Mucosa of rectum (tissue), 2 donors: ENCODE measurements around the gene PFKFB1.

Experiments used
- H3K27ac ChIP-seq, 2 donors: one replicate each; pipeline ENCODE4 v1.7.0; 2013; ENCODE audit warnings: inconsistent platforms in 2 of 2, low read depth in 2 of 2, low read length in 2 of 2
- H3K27me3 ChIP-seq, 2 donors: one replicate each; pipeline ENCODE4 v1.7.0; 2013; ENCODE audit warnings: low read length in 2 of 2; ENCODE audit not compliant: control insufficient read depth in 2 of 2, insufficient read depth in 2 of 2
- H3K36me3 ChIP-seq, 2 donors: one replicate each; pipeline ENCODE4 v1.7.0; 2013; ENCODE audit warnings: low read length in 2 of 2; ENCODE audit not compliant: control insufficient read depth in 2 of 2, insufficient read depth in 2 of 2
- H3K4me1 ChIP-seq, 2 donors: one replicate each; pipeline ENCODE4 v1.7.0; 2013; ENCODE audit warnings: low read length in 2 of 2, mild to moderate bottlenecking in 1 of 2; ENCODE audit not compliant: control insufficient read depth in 2 of 2, insufficient read depth in 2 of 2
- H3K4me3 ChIP-seq, 2 donors: one replicate each; pipeline ENCODE4 v1.7.0; 2013; ENCODE audit warnings: low read length in 2 of 2
- H3K9ac ChIP-seq, 2 donors: one replicate each; pipeline ENCODE4 v1.7.0; 2013; ENCODE audit warnings: low read length in 2 of 2, low read depth in 1 of 2, mild to moderate bottlenecking in 1 of 2
- H3K9me3 ChIP-seq, 2 donors: one replicate each; pipeline ENCODE4 v1.7.0; 2013; ENCODE audit warnings: low read length in 2 of 2; ENCODE audit not compliant: control insufficient read depth in 2 of 2
- donor health status: healthy.
- donor health status: Normal muscosa, but diverticular disease.

Gene PFKFB1

GRCh38 chrX:54928876-54929275, 65.1 kb downstream of the PFKFB1 start:
- no peak overlapping the region for H3K4me3 ChIP-seq
- H3K9ac ChIP-seq = no peak overlapping the region
- no peaks in the 10 kb centered on the region for H3K27me3 ChIP-seq
- no peak overlapping the region for H3K27ac ChIP-seq
- no peaks in the 10 kb centered on the region for H3K36me3 ChIP-seq
- H3K4me1 ChIP-seq = no peaks in the 10 kb centered on the region
- no peaks in the 10 kb centered on the region for H3K9me3 ChIP-seq

DNA sequence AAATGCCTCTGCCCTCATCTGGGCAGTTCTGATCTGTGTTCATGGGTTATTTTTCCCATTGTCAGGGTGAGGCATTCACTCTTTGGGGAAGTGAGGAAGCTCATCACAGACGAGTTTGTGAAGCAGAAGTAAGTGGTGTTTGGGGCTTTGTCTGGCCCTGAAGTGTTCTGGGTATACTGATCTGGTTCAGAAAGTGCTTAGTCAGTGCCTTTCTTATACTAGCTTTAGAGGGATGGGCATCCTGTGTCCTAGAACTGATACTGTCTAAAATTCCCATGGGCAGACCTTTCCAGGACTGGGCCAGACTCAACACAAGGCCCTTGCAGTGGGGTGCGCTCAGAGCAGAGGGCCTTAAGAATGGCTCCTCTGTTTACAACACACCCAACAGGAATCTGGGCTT, 67.0 kb downstream of the PFKFB1 start:
- H3K4me1 ChIP-seq = no peaks in the 10 kb centered on the region
- H3K9me3 ChIP-seq = no peaks in the 10 kb centered on the region
- no peak overlapping the region for H3K27ac ChIP-seq
- H3K9ac ChIP-seq = no peak overlapping the region
- H3K4me3 ChIP-seq = no peak overlapping the region
- H3K27me3 ChIP-seq = no peaks in the 10 kb centered on the region
- no peaks in the 10 kb centered on the region for H3K36me3 ChIP-seq

DNA sequence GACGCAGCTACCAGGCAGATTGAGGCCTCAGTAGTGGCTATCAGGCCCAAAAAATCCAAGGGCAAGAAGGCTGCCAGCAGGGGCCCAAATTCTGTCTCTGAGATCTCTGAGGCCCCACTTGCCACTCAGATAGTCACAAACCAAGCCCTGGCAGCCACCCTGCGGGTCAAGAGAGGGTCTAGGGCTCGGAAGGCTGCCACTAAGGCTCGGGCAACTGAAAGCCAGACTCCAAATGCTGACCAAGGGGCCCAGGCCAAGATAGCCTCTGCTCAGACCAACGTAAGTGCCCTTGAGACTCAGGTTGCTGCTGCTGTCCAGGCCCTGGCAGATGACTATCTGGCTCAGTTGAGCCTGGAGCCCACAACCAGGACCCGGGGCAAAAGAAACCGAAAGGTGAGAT, 70.6 kb downstream of the PFKFB1 start:
- H3K9me3 ChIP-seq = no peaks in the 10 kb centered on the region

GRCh38 chrX:54922547-54922946, 71.4 kb downstream of the PFKFB1 start:
- no peak overlapping the region for H3K9ac ChIP-seq
- no peak overlapping the region for H3K4me3 ChIP-seq

More for the DNA sequence above, 70.6 kb downstream of the PFKFB1 start:
- Histone ChIP-seq H3K27me3 (peaks cover 0 to 3% of the 10 kb centered on the region in 2 donors), H3K4me1 (no peaks in the 10 kb centered on the region), H3K4me3 (no peak overlapping the region), H3K9ac (no peak overlapping the region), H3K27ac (no peak overlapping the region), H3K36me3 (no peaks in the 10 kb centered on the region)

GRCh38 chrX:54921427-54922021, 72.5 kb downstream of the PFKFB1 start:
- Histone ChIP-seq H3K4me3 (peak overlapping the region; percentile 56 to 65), H3K9ac (no peak overlapping the region), H3K27me3 (peaks cover 0 to 3% of the 10 kb centered on the region in 2 donors), H3K36me3 (no peaks in the 10 kb centered on the region), H3K4me1 (no peaks in the 10 kb centered on the region), H3K9me3 (no peaks in the 10 kb centered on the region), H3K27ac (peak overlapping the region in 1 of 2 donors; percentile 32)

More at GRCh38 chrX:54922547-54922946, 71.4 kb downstream of the PFKFB1 start:
- H3K27ac ChIP-seq = no peak overlapping the region
- no peaks in the 10 kb centered on the region for H3K36me3 ChIP-seq
- no peaks in the 10 kb centered on the region for H3K9me3 ChIP-seq
- no peaks in the 10 kb centered on the region for H3K4me1 ChIP-seq
- H3K27me3 ChIP-seq = peaks cover 0 to 3% of the 10 kb centered on the region in 2 donors

DNA sequence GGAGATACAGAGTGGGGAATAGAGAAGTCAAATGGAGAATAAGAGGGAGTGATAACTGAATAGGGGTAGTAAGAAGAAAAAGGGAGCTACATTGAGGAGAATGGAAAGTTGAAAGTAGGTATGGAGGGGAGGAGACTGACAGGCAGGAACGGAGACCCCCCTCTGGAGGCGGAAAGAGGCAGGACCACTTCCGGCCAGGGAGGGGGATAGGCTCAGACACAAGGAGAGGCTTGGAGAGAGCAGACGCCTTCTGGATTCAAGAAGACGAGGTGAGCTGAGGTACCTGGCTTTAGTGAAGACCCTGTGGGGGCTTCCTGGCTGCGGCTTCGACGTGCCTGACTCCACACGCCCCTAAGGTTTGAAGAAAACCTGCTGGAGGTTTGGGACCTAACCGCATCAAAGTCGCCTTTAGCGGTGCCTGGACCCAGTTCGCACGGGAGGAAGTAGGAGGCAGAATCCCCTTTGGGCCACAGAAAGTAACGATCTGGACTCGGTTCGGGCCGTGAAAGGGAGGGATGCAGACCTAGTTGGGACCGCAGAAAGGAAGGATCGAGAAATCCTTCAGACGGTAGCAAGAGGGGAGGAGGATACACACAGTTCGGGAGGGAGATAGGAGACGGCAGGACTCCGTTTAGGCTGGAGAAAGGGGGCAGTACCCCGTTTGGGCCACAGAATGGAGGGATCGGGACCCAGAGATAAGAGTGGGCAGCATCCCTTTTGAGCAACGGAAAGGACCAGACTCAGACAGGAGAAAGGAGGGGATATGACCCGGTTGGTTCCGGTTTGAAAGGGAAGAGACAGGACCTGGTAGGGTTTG, 73.2 kb downstream of the PFKFB1 start, which contains the start of gene TRO:
Gene TRO, plus strand, starts transcription at position 215 of the 817 bp plus-strand sequence. CDS start 1,423 bp downstream, outside the sequence.
- H3K9ac ChIP-seq = peak within 1 kb of the TSS in 1 of 2 donors; percentile 43
- peak within 1 kb of the TSS in 1 of 2 donors; percentile 32 for H3K27ac ChIP-seq
- H3K36me3 ChIP-seq = no peaks in the 10 kb centered on the region

DNA sequence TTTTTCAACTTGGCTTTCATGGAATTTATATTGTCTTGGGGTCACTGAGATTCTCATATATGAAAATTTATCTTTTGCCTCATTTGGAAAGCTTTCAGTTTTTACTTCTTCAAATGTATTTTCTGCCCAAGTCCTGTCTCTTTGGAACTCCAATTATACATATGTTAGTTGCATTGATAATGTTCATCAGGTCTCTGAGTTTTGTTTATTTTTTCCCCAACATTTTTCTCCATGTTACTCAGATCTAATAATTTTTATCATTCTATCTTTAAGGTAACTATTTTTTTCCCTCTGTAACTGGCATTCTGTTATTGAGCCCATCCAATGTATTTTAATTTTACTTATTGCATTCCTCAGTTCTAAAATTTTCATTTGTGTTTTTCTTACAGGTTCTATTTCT, 84.0 kb downstream of the PFKFB1 start:
- Histone ChIP-seq H3K9ac (no peak overlapping the region), H3K27me3 (no peaks in the 10 kb centered on the region), H3K4me1 (no peaks in the 10 kb centered on the region), H3K4me3 (no peak overlapping the region), H3K27ac (no peak overlapping the region), H3K36me3 (no peaks in the 10 kb centered on the region), H3K9me3 (no peaks in the 10 kb centered on the region)

More for the DNA sequence above, 73.2 kb downstream of the PFKFB1 start, which contains the start of gene TRO:
- peaks cover 0 to 3% of the 10 kb centered on the region in 2 donors for H3K27me3 ChIP-seq
- H3K9me3 ChIP-seq = no peaks in the 10 kb centered on the region
- no peaks in the 10 kb centered on the region for H3K4me1 ChIP-seq
- H3K4me3 ChIP-seq = peak within 1 kb of the TSS; percentile 56 to 65

DNA sequence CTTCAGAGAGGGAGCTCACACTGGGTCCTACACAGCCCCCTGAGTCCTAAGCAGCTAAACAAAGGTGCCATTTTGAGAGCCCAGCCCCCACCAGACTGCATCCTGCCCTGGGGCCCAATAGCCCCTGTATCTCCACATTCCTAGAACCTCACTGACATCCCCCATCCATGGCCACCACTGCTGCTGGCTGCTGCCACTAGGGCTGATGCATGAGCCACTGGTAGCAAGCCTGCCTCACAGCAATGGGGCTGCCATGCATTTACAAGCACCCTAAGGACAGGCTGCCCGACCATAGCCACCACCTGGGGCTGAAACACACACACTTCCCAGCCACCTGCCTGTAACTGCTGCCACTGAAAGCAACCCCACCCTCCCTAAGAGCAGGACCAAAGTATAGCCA, 99.8 kb downstream of the PFKFB1 start:
- Histone ChIP-seq H3K9ac (no peak overlapping the region), H3K27ac (no peak overlapping the region), H3K9me3 (no peaks in the 10 kb centered on the region), H3K4me1 (no peaks in the 10 kb centered on the region), H3K4me3 (no peak overlapping the region), H3K36me3 (no peaks in the 10 kb centered on the region), H3K27me3 (peaks cover 2 to 5% of the 10 kb centered on the region in 2 donors)

DNA sequence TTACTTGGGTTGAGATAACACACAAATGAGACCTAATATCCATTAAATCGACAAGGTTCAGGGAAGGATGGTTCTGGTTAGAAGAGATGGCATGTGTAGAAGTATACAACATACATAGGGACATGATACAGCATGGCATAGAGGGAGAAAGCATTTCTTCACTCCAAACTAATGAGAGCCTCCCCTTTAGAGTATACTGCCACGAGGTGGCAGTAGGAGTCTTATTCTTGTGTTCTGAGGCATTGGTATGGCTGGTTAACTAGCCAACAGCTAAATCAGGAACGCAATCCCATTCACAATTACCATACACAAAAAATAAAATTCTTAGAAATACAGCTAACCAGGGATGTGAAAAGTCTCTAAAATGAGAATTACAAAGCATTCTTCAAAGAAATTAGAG, 102.4 kb downstream of the PFKFB1 start:
- Histone ChIP-seq H3K36me3 (no peaks in the 10 kb centered on the region), H3K4me3 (no peak overlapping the region), H3K9me3 (no peaks in the 10 kb centered on the region), H3K9ac (no peak overlapping the region), H3K4me1 (no peaks in the 10 kb centered on the region), H3K27ac (no peak overlapping the region), H3K27me3 (peaks cover 5 to 6% of the 10 kb centered on the region in 2 donors)

DNA sequence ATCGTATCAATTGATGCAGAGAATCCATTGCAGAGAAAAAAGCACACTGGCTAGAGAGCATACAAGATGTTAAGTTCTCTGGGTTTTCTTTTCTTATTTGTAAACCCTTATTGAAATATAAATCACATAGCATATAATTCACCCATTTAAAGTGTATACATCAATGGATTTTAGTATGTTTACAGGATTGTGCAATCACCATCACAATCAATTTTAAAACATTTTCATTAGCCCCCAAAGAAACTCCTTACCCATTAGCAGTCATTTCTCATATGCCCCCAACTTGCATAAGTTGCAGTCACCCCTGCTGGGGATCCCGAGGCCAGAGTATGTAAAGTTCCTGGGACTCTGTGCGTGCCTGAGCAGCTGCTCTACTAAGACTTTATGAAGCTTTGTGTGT, 108.2 kb downstream of the PFKFB1 start:
- Histone ChIP-seq H3K27me3 (peaks cover 0 to 4% of the 10 kb centered on the region in 2 donors), H3K4me1 (no peaks in the 10 kb centered on the region), H3K36me3 (no peaks in the 10 kb centered on the region), H3K9ac (no peak overlapping the region), H3K27ac (no peak overlapping the region), H3K9me3 (no peaks in the 10 kb centered on the region), H3K4me3 (no peak overlapping the region)
